DOHH2 (cell line): ENCODE data around the gene ZNRF2.

Experiments
- H3F3A ChIP-seq: fragments of 200-600 bp; sonication (generic), shearing (Covaris generic); 2 replicates; pipeline ENCODE4 v1.6.0; 2016; ENCODE audit warnings: antibody characterized with exemption, mild to moderate bottlenecking; ENCODE audit not compliant: control insufficient read depth, insufficient read depth
- H3K27ac ChIP-seq: fragments of 200-600 bp; sonication (generic); 2 replicates; pipeline ENCODE4 v1.5.1; 2014; ENCODE audit warnings: low read depth, mild to moderate bottlenecking, low read length, moderate library complexity
- H3K27me3 ChIP-seq: fragments of 200-600 bp; sonication (generic); 2 replicates; pipeline ENCODE4 v1.6.1; 2014; ENCODE audit warnings: mild to moderate bottlenecking, low read length, mixed read lengths; ENCODE audit not compliant: control insufficient read depth
- H3K36me3 ChIP-seq: fragments of 200-600 bp; sonication (generic); 2 replicates; pipeline ENCODE4 v1.6.1; 2014; ENCODE audit warnings: mild to moderate bottlenecking, low read length, moderate library complexity, mixed read lengths; ENCODE audit not compliant: control insufficient read depth
- H3K4me1 ChIP-seq: fragments of 200-600 bp; sonication (generic); 2 replicates; pipeline ENCODE4 v1.6.1; 2014; ENCODE audit warnings: mild to moderate bottlenecking, low read length, mixed read lengths; ENCODE audit not compliant: control insufficient read depth
- H3K4me2 ChIP-seq: fragments of 200-600 bp; sonication (generic); 2 replicates; pipeline ENCODE4 v1.6.0; 2014; ENCODE audit warnings: mild to moderate bottlenecking, low read length, moderate library complexity
- H3K4me3 ChIP-seq: fragments of 200-600 bp; sonication (generic); 2 replicates; pipeline ENCODE4 v1.5.1; 2014; ENCODE audit warnings: mild to moderate bottlenecking, low read length, mixed read lengths
- H3K79me2 ChIP-seq: fragments of 200-600 bp; sonication (generic); 2 replicates; pipeline ENCODE4 v1.6.1; 2014; ENCODE audit warnings: mild to moderate bottlenecking, low read length, mixed read lengths; ENCODE audit not compliant: control insufficient read depth
- H3K9me2 ChIP-seq: fragments of 200-600 bp; sonication (generic); replicated peaks from 2 replicates; pipeline ENCODE4 v1.6.1; 2014; ENCODE audit warnings: mild to moderate bottlenecking, low read length, mixed read lengths; ENCODE audit not compliant: control insufficient read depth
- H3K9me3 ChIP-seq: fragments of 200-600 bp; sonication (generic); 2 replicates; pipeline ENCODE4 v1.6.1; 2014; ENCODE audit warnings: antibody characterized with exemption, low read length, mixed read lengths; ENCODE audit not compliant: control insufficient read depth, insufficient read depth
- H4K20me1 ChIP-seq: fragments of 200-600 bp; sonication (generic); 2 replicates; pipeline ENCODE4 v1.6.0; 2014; ENCODE audit warnings: low read depth, mild to moderate bottlenecking, antibody characterized with exemption, low read length, moderate library complexity; ENCODE audit not compliant: control insufficient read depth, insufficient read depth
- CTCF ChIP-seq: fragments of 200-600 bp; sonication (generic); IDR thresholded peaks from one replicate; pipeline ENCODE4 v1.5.1; 2014; ENCODE audit warnings: antibody characterized with exemption, mild to moderate bottlenecking, low read depth, low read length; ENCODE audit not compliant: poor library complexity, severe bottlenecking
- EZH2phosphoT487 ChIP-seq: fragments of 200-600 bp; sonication (generic); IDR thresholded peaks from 2 replicates; pipeline ENCODE4 v1.6.1; 2017; ENCODE audit warnings: borderline replicate concordance, mild to moderate bottlenecking, antibody characterized with exemption, low read length, moderate library complexity, mixed read lengths

Gene ZNRF2

DNA sequence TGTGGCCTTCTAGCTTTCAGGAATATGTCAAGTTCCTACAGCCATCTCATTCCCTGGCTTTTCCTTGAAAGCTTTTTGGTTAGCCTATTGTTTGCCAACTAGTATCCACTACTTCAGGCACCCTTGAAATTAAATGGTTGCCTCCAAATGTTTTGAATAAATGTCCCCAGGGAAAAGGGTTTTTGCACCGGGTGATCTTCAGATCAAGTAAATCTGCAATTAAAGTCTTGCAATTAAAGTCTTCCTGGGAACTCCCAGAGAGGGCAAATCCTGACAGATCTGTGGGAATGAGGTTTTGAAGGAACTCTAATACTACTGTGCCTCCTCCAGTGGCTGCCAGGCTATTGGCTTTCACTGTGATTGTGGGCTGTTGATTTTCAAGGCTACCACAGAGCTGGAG, 17.7 kb upstream of the ZNRF2 start:
- Histone ChIP-seq H3K4me1 (peaks cover 13% of the 10 kb centered on the region), H3F3A (no peaks in the 10 kb centered on the region), H3K9me3 (no peaks in the 10 kb centered on the region), H3K27ac (no peak overlapping the region), H3K9me2 (no peaks in the 10 kb centered on the region), H3K36me3 (no peaks in the 10 kb centered on the region), H3K4me2 (no peak overlapping the region), H3K79me2 (no peaks in the 10 kb centered on the region), H4K20me1 (no peaks in the 10 kb centered on the region), H3K4me3 (no peak overlapping the region), H3K27me3 (no peaks in the 10 kb centered on the region)
- no peak for TF ChIP-seq EZH2phosphoT487
- no peak for TF ChIP-seq CTCF

DNA sequence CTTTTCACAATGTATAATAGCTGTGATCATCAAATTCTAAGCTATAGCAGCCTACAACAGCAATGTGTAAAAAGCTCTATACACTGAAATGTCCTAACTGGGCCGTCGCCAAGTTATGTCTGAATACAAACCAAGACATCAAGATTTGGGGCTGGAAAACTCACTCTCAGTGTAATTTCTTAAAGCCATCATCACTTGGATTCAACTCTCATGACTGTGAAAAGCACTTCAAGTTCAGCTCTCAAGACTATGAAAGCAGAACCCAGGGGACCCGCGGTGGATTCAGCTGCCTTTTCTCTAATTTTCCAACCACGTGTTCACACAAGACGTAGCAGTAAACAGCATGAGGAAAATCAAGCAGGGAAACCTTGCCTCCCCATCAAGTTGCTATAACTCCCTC, 15.8 kb upstream of the ZNRF2 start:
- no peak overlapping the region for H3K4me3 ChIP-seq
- H3K4me2 ChIP-seq: no peak overlapping the region
- no peak overlapping the region for H3K27ac ChIP-seq
- no peaks in the 10 kb centered on the region for H3K9me2 ChIP-seq
- H3K9me3 ChIP-seq: no peaks in the 10 kb centered on the region
- H3F3A ChIP-seq: no peaks in the 10 kb centered on the region
- H3K36me3 ChIP-seq: no peaks in the 10 kb centered on the region
- peaks cover 19% of the 10 kb centered on the region for H3K4me1 ChIP-seq
- H3K27me3 ChIP-seq: no peaks in the 10 kb centered on the region
- H3K79me2 ChIP-seq: no peaks in the 10 kb centered on the region
- H4K20me1 ChIP-seq: no peaks in the 10 kb centered on the region
- no peak for TF ChIP-seq CTCF
- no peak for TF ChIP-seq EZH2phosphoT487

DNA sequence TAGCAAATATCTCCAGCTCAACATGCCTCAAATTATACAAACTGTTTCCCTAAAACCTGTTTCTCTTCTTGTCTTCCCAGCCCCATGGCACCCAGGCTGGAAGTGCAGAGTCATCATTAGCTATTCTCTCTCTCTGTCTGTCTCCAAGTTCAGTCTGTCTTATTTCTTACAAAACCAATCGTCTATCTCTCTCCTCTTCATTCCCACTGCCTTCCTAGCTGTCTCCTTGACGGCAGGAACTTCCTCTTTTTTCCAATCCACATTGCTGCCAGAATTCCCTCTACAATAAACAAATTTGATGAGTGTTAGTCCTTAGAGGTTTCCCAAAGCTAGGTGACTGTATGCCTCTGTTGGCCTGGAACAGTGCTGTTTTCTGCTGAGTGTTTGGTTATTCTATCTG, 14.9 kb upstream of the ZNRF2 start:
- Histone ChIP-seq H3K36me3 (no peaks in the 10 kb centered on the region), H3K4me1 (peaks cover 28% of the 10 kb centered on the region), H3F3A (no peaks in the 10 kb centered on the region; the same call in 1 of the 2 replicates), H3K9me2 (no peaks in the 10 kb centered on the region), H4K20me1 (no peaks in the 10 kb centered on the region), H3K79me2 (no peaks in the 10 kb centered on the region), H3K4me2 (no peak overlapping the region), H3K4me3 (no peak overlapping the region), H3K27ac (no peak overlapping the region), H3K9me3 (no peaks in the 10 kb centered on the region), H3K27me3 (no peaks in the 10 kb centered on the region)
- TF ChIP-seq CTCF (no peak), EZH2phosphoT487 (no peak)

GRCh38 chr7:30270921-30271320, 13.5 kb upstream of the ZNRF2 start:
- no peaks in the 10 kb centered on the region for H3K9me3 ChIP-seq
- TF ChIP-seq EZH2phosphoT487 (no peak), CTCF (no peak)
- no peaks in the 10 kb centered on the region for H4K20me1 ChIP-seq
- H3K27ac ChIP-seq: no peak overlapping the region
- H3K36me3 ChIP-seq: no peaks in the 10 kb centered on the region; the same call in 1 of the 2 replicates
- H3F3A ChIP-seq: peaks cover 9% of the 10 kb centered on the region
- no peak overlapping the region for H3K4me2 ChIP-seq
- H3K4me3 ChIP-seq: no peak overlapping the region
- H3K79me2 ChIP-seq: no peaks in the 10 kb centered on the region
- no peaks in the 10 kb centered on the region for H3K27me3 ChIP-seq
- no peaks in the 10 kb centered on the region for H3K9me2 ChIP-seq
- peaks cover 43% of the 10 kb centered on the region for H3K4me1 ChIP-seq
